Hepatocyte (in vitro differentiated cells): Measurements from ENCODE around the gene COL4A1. TPM values are rescaled to one million over a fixed set of nuclear protein-coding genes. Genes with fewer than 3 reads are reported as not detected.

ENCODE experiments used
- DNase-seq: peaks from one replicate; pipeline ENCODE4 v3.0.0-alpha.2; 2016; ENCODE audit warnings: low spot score
- H2AFZ ChIP-seq: fragments of 200-600 bp; sonication (generic); 2 replicates; pipeline ENCODE4 v1.6.0; 2016; ENCODE audit warnings: antibody characterized with exemption, mild to moderate bottlenecking
- H3K27ac ChIP-seq: fragments of 200-600 bp; sonication (generic); 2 replicates; pipeline ENCODE4 v1.5.1; 2016; ENCODE audit warnings: mild to moderate bottlenecking
- H3K27me3 ChIP-seq: fragments of 200-600 bp; sonication (generic); 2 replicates; pipeline ENCODE4 v1.6.1; 2016
- H3K36me3 ChIP-seq: fragments of 200-600 bp; sonication (generic); replicated peaks from 2 replicates; pipeline ENCODE4 v1.5.1; 2016; ENCODE audit warnings: low read depth; ENCODE audit not compliant: insufficient read depth
- H3K4me1 ChIP-seq: fragments of 200-600 bp; sonication (generic); 2 replicates; pipeline ENCODE4 v1.5.1; 2016; ENCODE audit warnings: mild to moderate bottlenecking, moderate library complexity; ENCODE audit not compliant: insufficient read depth
- H3K4me2 ChIP-seq: fragments of 200-600 bp; sonication (generic); 2 replicates; pipeline ENCODE4 v1.6.0; 2016
- H3K4me3 ChIP-seq: fragments of 200-600 bp; sonication (generic); 2 replicates; pipeline ENCODE4 v1.5.1; 2016; ENCODE audit warnings: mild to moderate bottlenecking
- H3K79me2 ChIP-seq: fragments of 200-600 bp; sonication (generic); 2 replicates; pipeline ENCODE4 v1.6.0; 2017; ENCODE audit warnings: mild to moderate bottlenecking
- H3K9me2 ChIP-seq: fragments of 200-600 bp; sonication (generic); replicated peaks from 2 replicates; pipeline ENCODE4 v1.6.0; 2017; ENCODE audit warnings: mild to moderate bottlenecking; ENCODE audit not compliant: insufficient read depth
- H3K9me3 ChIP-seq: fragments of 200-600 bp; sonication (generic); 2 replicates; pipeline ENCODE4 v1.5.1; 2016; ENCODE audit warnings: low read depth, mild to moderate bottlenecking
- H4K20me1 ChIP-seq: fragments of 200-600 bp; sonication (generic); 2 replicates; pipeline ENCODE4 v1.6.0; 2016; ENCODE audit warnings: mild to moderate bottlenecking; ENCODE audit not compliant: insufficient read depth, poor library complexity, severe bottlenecking
- CTCF ChIP-seq: fragments of 200-600 bp; sonication (generic); IDR thresholded peaks from 2 replicates; pipeline ENCODE4 v1.5.1; 2016; ENCODE audit warnings: antibody characterized with exemption, mild to moderate bottlenecking; ENCODE audit not compliant: poor library complexity
- EZH2 ChIP-seq: fragments of 200-600 bp; sonication (generic); IDR thresholded peaks from 2 replicates; pipeline ENCODE4 v1.6.1; 2016; ENCODE audit warnings: antibody characterized with exemption, mild to moderate bottlenecking, borderline replicate concordance
- EZH2phosphoT487 ChIP-seq: fragments of 200-600 bp; sonication (generic); IDR thresholded peaks from one replicate; pipeline ENCODE4 v1.6.1; 2018; ENCODE audit warnings: antibody characterized with exemption, mild to moderate bottlenecking, low read depth, moderate library complexity; ENCODE audit not compliant: unreplicated experiment, severe bottlenecking
- WGBS: methylation state at CpG from one replicate; pipeline ENCODE4 v1.1.6; 2016; ENCODE audit warnings: low lambda C conversion rate; ENCODE audit errors: missing lambda C conversion rate; 5-methylcytosine and 5-hydroxymethylcytosine counted together
- polyA plus RNA-seq: library from polyadenylated mRNA; unstranded; fragments of >200 nt; fragmentation: Nextera tagmentation; extraction: Ambion mirVana; gene quantifications from 2 replicates; pipeline ENCODE4 v1.2.1, GENCODE V29; 2016
- total RNA-seq: library from RNA; depleted of rRNA; stranded (reverse); fragments of >200 nt; gene quantifications from 2 replicates; pipeline ENCODE4 v1.2.3, GENCODE V29; 2014

Gene COL4A1
- total and polyA plus RNA-seq, 2 experiments from 2014 or later: 138 to 269 TPM

GRCh38 chr13:110298505-110299282 lies 8.3 kb downstream of the COL4A1 start:
- Histone ChIP-seq H3K4me1 (peaks cover 20% of the 10 kb centered on the region), H3K36me3 (no peaks in the 10 kb centered on the region), H3K27me3 (no peaks in the 10 kb centered on the region), H3K79me2 (peaks cover 46% of the 10 kb centered on the region), H3K4me2 (peak overlapping the region; percentile 42), H3K9me3 (no peaks in the 10 kb centered on the region), H3K4me3 (no peak overlapping the region), H3K9me2 (no peaks in the 10 kb centered on the region), H2AFZ (no peak overlapping the region), H3K27ac (no peak overlapping the region), H4K20me1 (no peaks in the 10 kb centered on the region)
- TF ChIP-seq EZH2phosphoT487 (no peak), EZH2 (no peak), CTCF (no peak)
- WGBS: 69% methylated on average over 28 of the region's 33 CpGs
- DNase-seq: no peak

- Histone ChIP-seq H3K36me3 (no peaks in the 10 kb centered on the region), H2AFZ (no peak overlapping the region), H3K27ac (no peak overlapping the region), H3K4me1 (peaks cover 20% of the 10 kb centered on the region), H3K9me3 (no peaks in the 10 kb centered on the region), H3K79me2 (peaks cover 48% of the 10 kb centered on the region), H3K27me3 (no peaks in the 10 kb centered on the region), H3K4me2 (no peak overlapping the region), H3K4me3 (no peak overlapping the region), H4K20me1 (peaks cover 3% of the 10 kb centered on the region), H3K9me2 (no peaks in the 10 kb centered on the region)
- 82% methylated on average over 12 of the region's 12 CpGs for WGBS
- DNase-seq: no peak
- TF ChIP-seq CTCF: no peak
- no peak for TF ChIP-seq EZH2
- no peak for TF ChIP-seq EZH2phosphoT487
Measured at GRCh38 chr13:110297766-110298504, 9.0 kb downstream of the COL4A1 start.

- DNase-seq: no peak
- H3K27me3 ChIP-seq: no peaks in the 10 kb centered on the region
- H2AFZ ChIP-seq: no peak overlapping the region
- H3K4me3 ChIP-seq: no peak overlapping the region
- H3K79me2 ChIP-seq: peaks cover 49% of the 10 kb centered on the region
- peaks cover 20% of the 10 kb centered on the region for H3K4me1 ChIP-seq
- 78% methylated on average over 6 of the region's 6 CpGs for WGBS
- no peaks in the 10 kb centered on the region for H3K9me2 ChIP-seq
- no peaks in the 10 kb centered on the region for H3K9me3 ChIP-seq
- H3K27ac ChIP-seq: no peak overlapping the region
- TF ChIP-seq CTCF (no peak), EZH2 (no peak), EZH2phosphoT487 (no peak)
- no peak overlapping the region for H3K4me2 ChIP-seq
- H4K20me1 ChIP-seq: peaks cover 3% of the 10 kb centered on the region
- H3K36me3 ChIP-seq: no peaks in the 10 kb centered on the region
Measured at GRCh38 chr13:110297011-110297410, 9.9 kb downstream of the COL4A1 start.
